OCI-LY3 (cell line): ENCODE data around the gene TRPM5.

Experiments used
- H2AFZ ChIP-seq: fragments of 200-600, 300-600 bp; shearing (Covaris generic); 2 replicates; pipeline ENCODE4 v1.6.0; 2014; ENCODE audit warnings: antibody characterized with exemption, low read depth, low read length
- H3K27ac ChIP-seq: fragments of 200-600, 300-600 bp; sonication (generic); 2 replicates; pipeline ENCODE4 v1.5.1; 2014; ENCODE audit warnings: mild to moderate bottlenecking, low read length, moderate library complexity, mixed read lengths
- H3K27me3 ChIP-seq: fragments of 200-600, 300-600 bp; sonication (generic); 2 replicates; pipeline ENCODE4 v1.6.1; 2014; ENCODE audit warnings: low read depth, low read length, mixed read lengths
- H3K36me3 ChIP-seq: fragments of 200-600, 300-600 bp; sonication (generic); replicated peaks from 2 replicates; pipeline ENCODE3; 2014; ENCODE audit warnings: low read depth, low read length, mixed read lengths
- H3K4me1 ChIP-seq: fragments of 300-600, 200-600 bp; sonication (generic); 2 replicates; pipeline ENCODE4 v1.6.1; 2014; ENCODE audit warnings: low read length, mixed read lengths
- H3K4me2 ChIP-seq: fragments of 200-600, 300-600 bp; sonication (generic); 2 replicates; pipeline ENCODE4 v1.6.1; 2014; ENCODE audit warnings: low read length, mixed read lengths
- H3K4me3 ChIP-seq: fragments of 300-600, 200-600 bp; sonication (generic); 2 replicates; pipeline ENCODE4 v1.5.1; 2014; ENCODE audit warnings: antibody characterized with exemption, mild to moderate bottlenecking, low read length, moderate library complexity
- H3K79me2 ChIP-seq: fragments of 300-600, 200-600 bp; shearing (Covaris generic); 2 replicates; pipeline ENCODE4 v1.6.1; 2014; ENCODE audit warnings: mild to moderate bottlenecking, low read length, mixed read lengths
- H3K9ac ChIP-seq: fragments of 300-600, 200-600 bp; shearing (Covaris generic); 2 replicates; pipeline ENCODE4 v1.6.0; 2014; ENCODE audit warnings: mild to moderate bottlenecking, low read length, moderate library complexity
- H3K9me3 ChIP-seq: fragments of 200-600, 300-600 bp; shearing (Covaris generic); 2 replicates; pipeline ENCODE4 v1.6.1; 2014; ENCODE audit warnings: low read length, mixed read lengths; ENCODE audit not compliant: insufficient read depth
- H4K20me1 ChIP-seq: fragments of 200-600, 300-600 bp; sonication (generic); 2 replicates; pipeline ENCODE4 v1.6.1; 2016; ENCODE audit warnings: low read length, mixed read lengths; ENCODE audit not compliant: insufficient read depth
- EZH2phosphoT487 ChIP-seq: fragments of 200-600 bp; shearing (Covaris generic); IDR thresholded peaks from 2 replicates; pipeline ENCODE4 v1.6.1; 2018; ENCODE audit warnings: antibody characterized with exemption, mixed run types, low read depth
- TF ChIP-seq, protein P1 (sequence below): fragments of 200-600, 300-600 bp; sonication (generic); IDR thresholded peaks from 2 replicates; pipeline ENCODE4 v1.5.1; 2014; ENCODE audit warnings: antibody characterized with exemption, low read length, low read depth

TRPM5 gene

DNA sequence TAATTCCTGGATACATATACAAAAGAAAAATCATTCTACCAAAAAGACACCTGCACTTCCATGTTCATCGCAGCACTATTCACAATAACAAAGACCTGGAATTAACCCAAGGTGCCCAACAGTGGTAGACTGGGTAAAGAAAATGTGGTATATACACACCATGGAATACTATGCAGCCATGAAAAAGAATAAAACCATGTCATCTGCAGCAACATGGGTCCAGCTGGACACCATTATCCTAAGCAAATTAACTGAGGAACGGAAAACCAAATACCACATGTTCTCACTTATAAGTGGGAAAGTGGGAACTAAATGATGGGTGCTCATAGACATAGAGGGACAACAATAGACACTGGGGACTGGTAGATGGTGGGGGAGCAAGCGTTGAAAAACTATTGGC is 4.5 kb downstream of the TRPM5 start:
- no peak overlapping the region for H3K9ac ChIP-seq
- H3K27me3 ChIP-seq: 0 out of 2 replicates have a peak, but pooled peaks cover 8% of the 10 kb centered on the region
- H4K20me1 ChIP-seq: no peaks in the 10 kb centered on the region
- no peak overlapping the region for H3K4me2 ChIP-seq
- no peaks in the 10 kb centered on the region for H3K4me1 ChIP-seq
- H3K36me3 ChIP-seq: no peaks in the 10 kb centered on the region
- no peaks in the 10 kb centered on the region for H3K79me2 ChIP-seq
- H3K9me3 ChIP-seq: no peaks in the 10 kb centered on the region
- H2AFZ ChIP-seq: no peak overlapping the region
- no peak overlapping the region for H3K4me3 ChIP-seq
- no peak overlapping the region for H3K27ac ChIP-seq
- no peak for TF ChIP-seq EZH2phosphoT487
- TF ChIP-seq, protein P1, sequence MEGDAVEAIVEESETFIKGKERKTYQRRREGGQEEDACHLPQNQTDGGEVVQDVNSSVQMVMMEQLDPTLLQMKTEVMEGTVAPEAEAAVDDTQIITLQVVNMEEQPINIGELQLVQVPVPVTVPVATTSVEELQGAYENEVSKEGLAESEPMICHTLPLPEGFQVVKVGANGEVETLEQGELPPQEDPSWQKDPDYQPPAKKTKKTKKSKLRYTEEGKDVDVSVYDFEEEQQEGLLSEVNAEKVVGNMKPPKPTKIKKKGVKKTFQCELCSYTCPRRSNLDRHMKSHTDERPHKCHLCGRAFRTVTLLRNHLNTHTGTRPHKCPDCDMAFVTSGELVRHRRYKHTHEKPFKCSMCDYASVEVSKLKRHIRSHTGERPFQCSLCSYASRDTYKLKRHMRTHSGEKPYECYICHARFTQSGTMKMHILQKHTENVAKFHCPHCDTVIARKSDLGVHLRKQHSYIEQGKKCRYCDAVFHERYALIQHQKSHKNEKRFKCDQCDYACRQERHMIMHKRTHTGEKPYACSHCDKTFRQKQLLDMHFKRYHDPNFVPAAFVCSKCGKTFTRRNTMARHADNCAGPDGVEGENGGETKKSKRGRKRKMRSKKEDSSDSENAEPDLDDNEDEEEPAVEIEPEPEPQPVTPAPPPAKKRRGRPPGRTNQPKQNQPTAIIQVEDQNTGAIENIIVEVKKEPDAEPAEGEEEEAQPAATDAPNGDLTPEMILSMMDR: no peak

DNA sequence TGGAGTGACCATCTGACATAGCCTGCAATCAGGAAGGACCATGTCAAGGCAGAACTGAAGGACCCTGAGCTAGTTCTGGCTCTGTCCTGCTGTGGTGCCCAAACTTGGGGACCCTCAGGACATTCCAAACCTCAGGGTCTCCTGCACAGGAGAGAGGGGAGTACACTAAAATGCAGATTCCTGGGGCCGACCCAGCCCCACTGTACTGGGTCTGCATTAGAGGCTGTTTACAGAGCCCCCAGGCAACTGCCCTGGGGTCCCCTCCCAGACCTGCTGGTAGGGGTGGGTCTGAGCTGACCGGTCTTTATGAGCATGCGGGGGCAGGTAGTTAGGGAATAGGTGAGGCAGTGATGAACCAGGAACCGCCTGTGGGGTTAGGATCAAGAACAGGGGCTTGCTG is 6.8 kb downstream of the TRPM5 start:
- H3K4me3 ChIP-seq: no peak overlapping the region
- TF ChIP-seq, protein P1: no peak
- no peak for TF ChIP-seq EZH2phosphoT487
- H4K20me1 ChIP-seq: no peaks in the 10 kb centered on the region
- H3K36me3 ChIP-seq: no peaks in the 10 kb centered on the region
- H3K27ac ChIP-seq: no peak overlapping the region
- 0 out of 2 replicates have a peak, but pooled peaks cover 6% of the 10 kb centered on the region for H3K27me3 ChIP-seq
- H3K79me2 ChIP-seq: no peaks in the 10 kb centered on the region
- H3K9me3 ChIP-seq: no peaks in the 10 kb centered on the region
- H3K4me2 ChIP-seq: no peak overlapping the region
- no peak overlapping the region for H2AFZ ChIP-seq
- H3K4me1 ChIP-seq: no peaks in the 10 kb centered on the region
- H3K9ac ChIP-seq: no peak overlapping the region

DNA sequence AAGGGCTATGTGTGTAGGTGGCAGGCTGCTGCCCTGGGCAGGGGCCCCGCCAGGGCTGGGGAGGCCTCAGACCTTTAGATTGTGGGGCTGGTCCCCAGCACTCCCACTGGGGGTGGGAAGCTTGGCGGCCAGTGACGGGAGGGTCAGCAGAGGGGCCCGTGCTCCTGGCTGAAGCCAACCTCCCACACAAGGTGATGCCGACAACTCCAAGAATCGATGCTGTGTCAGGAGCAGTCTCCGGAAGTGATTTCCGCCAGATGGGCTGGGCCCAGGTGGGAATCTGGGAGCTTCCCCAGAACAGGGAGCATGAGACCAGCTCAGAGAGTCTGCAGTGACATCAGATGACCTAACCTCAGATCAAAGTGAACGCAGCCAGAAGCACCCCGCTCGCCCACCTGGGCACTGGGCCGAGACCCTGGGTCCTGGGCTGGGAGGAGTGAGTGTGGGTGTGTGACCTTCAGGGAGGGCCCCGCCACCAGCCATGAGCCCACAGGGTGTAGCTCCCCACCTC is 7.7 kb downstream of the TRPM5 start:
- H4K20me1 ChIP-seq: no peaks in the 10 kb centered on the region
- no peaks in the 10 kb centered on the region for H3K4me1 ChIP-seq
- TF ChIP-seq, protein P1: no peak
- TF ChIP-seq EZH2phosphoT487: no peak
- 0 out of 2 replicates have a peak, but pooled peaks cover 3% of the 10 kb centered on the region for H3K27me3 ChIP-seq
- H3K4me3 ChIP-seq: no peak overlapping the region
- H2AFZ ChIP-seq: no peak overlapping the region
- H3K4me2 ChIP-seq: no peak overlapping the region
- H3K79me2 ChIP-seq: no peaks in the 10 kb centered on the region
- H3K9me3 ChIP-seq: no peaks in the 10 kb centered on the region
- no peak overlapping the region for H3K27ac ChIP-seq
- no peak overlapping the region for H3K9ac ChIP-seq
- H3K36me3 ChIP-seq: no peaks in the 10 kb centered on the region

DNA sequence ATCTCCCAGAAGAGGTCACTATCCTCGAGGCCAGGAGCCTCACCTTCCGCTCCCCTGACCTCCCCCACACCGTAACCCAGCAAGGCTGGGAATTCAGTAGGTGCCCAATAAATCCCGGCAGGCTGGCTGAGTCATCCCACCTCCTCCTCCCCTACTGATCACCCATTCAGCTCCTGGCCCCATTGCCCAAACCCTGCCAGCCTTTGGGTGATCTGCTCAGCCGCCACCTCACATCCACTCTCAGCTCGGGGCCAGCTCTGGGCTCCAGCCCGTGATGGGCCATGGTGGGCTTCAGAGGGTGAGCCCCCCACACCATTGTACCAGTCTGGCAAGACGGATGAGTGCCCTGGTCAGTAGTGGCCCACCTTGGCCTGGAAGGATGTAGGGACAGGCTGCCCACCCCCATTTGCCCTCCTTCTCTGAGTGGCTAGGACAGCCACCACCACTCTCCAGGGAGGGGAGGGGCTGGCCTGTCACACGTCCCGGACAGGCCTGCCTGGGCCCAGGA is 8.2 kb downstream of the TRPM5 start:
- no peak overlapping the region for H3K27ac ChIP-seq
- H3K9me3 ChIP-seq: no peaks in the 10 kb centered on the region
- H3K4me2 ChIP-seq: no peak overlapping the region
- H2AFZ ChIP-seq: no peak overlapping the region
- no peak overlapping the region for H3K9ac ChIP-seq
- H3K4me1 ChIP-seq: no peaks in the 10 kb centered on the region
- H4K20me1 ChIP-seq: no peaks in the 10 kb centered on the region
- H3K36me3 ChIP-seq: no peaks in the 10 kb centered on the region
- no peak for TF ChIP-seq EZH2phosphoT487
- TF ChIP-seq, protein P1: no peak
- 0 out of 2 replicates have a peak, but pooled peaks cover 3% of the 10 kb centered on the region for H3K27me3 ChIP-seq
- H3K79me2 ChIP-seq: no peaks in the 10 kb centered on the region
- no peak overlapping the region for H3K4me3 ChIP-seq
